Measurements from ENCODE around the gene GUCY2D. TPM values are rescaled to one million over a fixed set of nuclear protein-coding genes. Genes with fewer than 3 reads are reported as not detected.

GUCY2D gene
- total RNA-seq, 4 donors from 2014 or later = not detected

- no peak for TF ChIP-seq CTCF (IDR thresholded peaks at IDR 0.05; ENCODE audit: low read depth)
Measured at GRCh38 chr17:8044819-8045810, 42.7 kb downstream of the GUCY2D start.

GRCh38 chr17:8046306-8046928 is 44.0 kb downstream of the GUCY2D start:
- no peak for TF ChIP-seq CTCF (IDR thresholded peaks at IDR 0.05; ENCODE audit: low read depth)

GRCh38 chr17:8046929-8047768 is 44.7 kb downstream of the GUCY2D start:
- TF ChIP-seq CTCF (IDR thresholded peaks at IDR 0.05; ENCODE audit: low read depth) = no peak

- TF ChIP-seq CTCF (IDR thresholded peaks at IDR 0.05; ENCODE audit: low read depth) = no peak
Measured at GRCh38 chr17:8047769-8048110, 45.3 kb downstream of the GUCY2D start.

- no peak for TF ChIP-seq CTCF (IDR thresholded peaks at IDR 0.05; ENCODE audit: low read depth)
Measured at GRCh38 chr17:8048236-8048635, 45.8 kb downstream of the GUCY2D start.

- no peak for TF ChIP-seq CTCF (IDR thresholded peaks at IDR 0.05; ENCODE audit: low read depth)
Measured at GRCh38 chr17:8048736-8049135, 46.3 kb downstream of the GUCY2D start.
